NCI-H1930 (cell line): ENCODE measurements around the gene ALG13.
"Not testable (repeated sequence)": the region's sequence is repeated elsewhere in the genome, so short reads cannot be mapped to it uniquely, and the experiment has no call there.

Experiments
- DNase-seq, 2 experiments: peaks; one replicate each; lab custom pipeline; 2025; lab: John Stamatoyannopoulos, UW

ALG13 gene

DNA sequence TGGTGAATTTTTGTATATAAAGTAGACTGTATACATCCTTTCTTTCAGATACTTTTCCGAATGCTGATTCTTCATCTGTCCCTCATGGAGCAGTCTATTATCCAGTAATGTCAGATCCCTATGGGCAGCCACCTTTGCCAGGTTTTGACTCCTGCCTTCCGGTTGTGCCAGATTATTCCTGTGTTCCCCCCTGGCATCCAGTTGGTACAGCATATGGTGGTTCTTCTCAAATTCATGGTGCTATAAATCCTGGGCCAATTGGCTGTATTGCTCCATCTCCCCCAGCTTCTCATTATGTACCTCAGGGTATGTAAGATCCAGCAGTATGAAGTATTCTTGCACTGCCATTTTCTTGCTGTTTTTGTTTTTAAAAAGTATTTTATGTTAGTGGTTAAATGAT is 78.7 kb downstream of the ALG13 start:
- DNase-seq, result no peak

DNA sequence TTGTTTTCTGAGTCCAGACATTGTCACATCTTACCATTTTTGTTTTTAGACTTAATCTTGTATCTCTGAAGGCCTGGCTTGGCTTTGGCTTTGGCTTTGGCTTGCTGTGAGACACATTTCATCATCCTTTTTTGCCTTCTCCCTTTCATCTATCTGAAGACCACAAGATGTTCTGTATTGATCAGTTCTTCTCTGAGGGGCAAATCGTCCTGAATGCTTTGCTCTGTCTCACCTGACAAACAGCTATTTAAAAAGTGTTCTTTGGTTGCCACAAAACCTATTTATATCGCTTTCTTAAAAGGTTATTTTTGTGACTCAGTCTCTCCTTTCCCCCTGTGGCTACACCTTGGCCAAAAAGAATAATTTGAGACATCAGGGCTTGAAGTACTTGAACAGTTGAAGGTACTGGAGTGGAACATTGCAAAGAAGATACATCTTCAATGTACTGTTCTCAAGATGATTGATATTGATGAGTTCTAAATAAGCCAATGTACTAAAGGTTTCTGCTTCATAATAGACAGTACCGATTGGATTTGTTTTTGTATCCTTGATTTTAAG is 80.7 kb downstream of the ALG13 start:
- DNase-seq, result no peak

DNA sequence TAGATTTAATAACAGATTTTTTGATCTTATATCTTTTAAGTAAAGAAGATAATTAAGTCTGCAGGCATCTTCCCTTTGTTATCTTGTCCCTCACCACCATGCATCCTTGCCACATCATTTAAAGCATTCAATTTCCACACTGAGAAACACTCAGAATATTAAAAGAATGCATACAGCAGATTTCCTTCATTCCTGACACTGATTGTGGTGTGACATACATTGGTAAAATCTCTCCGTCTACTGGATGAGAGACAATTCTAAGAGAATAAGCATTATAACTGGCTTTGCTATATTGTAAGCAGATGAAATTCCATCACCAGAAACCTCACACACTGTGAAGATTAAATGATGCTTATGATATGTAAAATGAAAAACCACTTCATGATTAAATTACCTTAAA is 97.6 kb downstream of the ALG13 start:
- no peak for DNase-seq

DNA sequence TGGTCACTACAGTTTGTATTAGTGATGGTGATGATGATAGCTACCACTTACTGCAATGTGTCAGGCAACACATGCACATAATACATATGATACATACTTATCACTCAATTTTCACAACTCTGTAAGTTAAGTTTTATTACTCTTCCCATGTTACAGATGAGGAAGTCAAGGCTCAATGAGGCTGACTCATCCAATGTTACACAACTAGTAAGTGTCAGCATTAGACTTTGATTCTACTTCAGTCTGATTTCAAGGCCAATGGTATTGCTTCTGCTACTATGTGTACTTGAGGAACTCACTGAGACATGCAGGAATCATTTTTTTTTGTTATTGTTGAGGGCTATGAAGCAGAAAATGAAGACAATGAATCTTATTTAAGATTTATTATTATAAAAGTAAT is 98.6 kb downstream of the ALG13 start:
- DNase-seq, result no peak

DNA sequence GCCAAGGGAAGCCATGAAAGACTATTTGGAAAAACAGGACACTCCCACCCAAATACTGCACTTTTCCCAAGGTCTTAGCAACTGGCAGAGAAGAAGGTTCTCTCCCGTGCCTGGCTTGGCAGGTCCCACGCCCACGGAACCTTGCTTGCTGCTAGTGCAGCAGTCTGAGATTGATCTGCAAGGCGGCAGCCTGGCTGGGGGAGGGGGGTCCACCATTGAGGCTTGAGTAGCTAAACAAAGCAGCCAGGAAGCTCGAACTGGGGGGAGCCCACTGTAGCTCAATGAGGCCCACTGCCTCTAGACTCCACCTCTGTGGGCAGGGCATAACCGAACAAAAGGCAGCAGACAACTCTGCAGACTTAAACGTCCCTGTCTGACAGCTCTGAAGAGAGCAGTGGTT is 103.7 kb downstream of the ALG13 start:
- DNase-seq, result no peak

DNA sequence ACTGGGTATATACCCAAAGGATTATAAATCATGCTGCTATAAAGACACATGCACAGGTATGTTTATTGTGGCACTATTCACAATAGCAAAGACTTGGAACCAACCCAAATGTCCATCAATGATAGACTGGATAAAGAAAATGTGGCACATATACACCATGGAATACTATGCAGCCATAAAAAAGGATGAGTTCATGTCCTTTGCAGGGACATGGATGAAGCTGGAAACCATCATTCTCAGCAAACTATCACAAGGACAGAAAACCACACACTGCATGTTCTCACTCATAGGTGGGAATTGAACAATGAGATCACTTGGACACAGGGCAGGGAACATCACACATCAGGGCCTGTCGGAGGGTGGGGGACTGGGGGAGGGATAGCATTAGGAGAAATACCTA is 109.1 kb downstream of the ALG13 start:
- DNase-seq, result not testable (repeated sequence)
